Measurements from ENCODE around the gene ZNF74.
"Not testable (repeated sequence)": the region's sequence is repeated elsewhere in the genome, so short reads cannot be mapped to it uniquely, and the experiment has no call there.

The ZNF74 gene

GRCh38 chr22:20405291-20405930, 11.5 kb downstream of the ZNF74 start:
- TF ChIP-seq ZFX (IDR thresholded peaks at IDR 0.05; ENCODE audit: borderline replicate concordance): no peak
- no peak for TF ChIP-seq CTCF (IDR thresholded peaks at IDR 0.05)

GRCh38 chr22:20405931-20406685, 12.2 kb downstream of the ZNF74 start:
- no peak for TF ChIP-seq ZFX (IDR thresholded peaks at IDR 0.05; ENCODE audit: borderline replicate concordance)
- TF ChIP-seq CTCF (IDR thresholded peaks at IDR 0.05): no peak
- H3K27ac ChIP-seq: no peak overlapping the region

More at GRCh38 chr22:20405291-20405930, 11.5 kb downstream of the ZNF74 start:
- H3K27ac ChIP-seq: no peak overlapping the region

GRCh38 chr22:20406686-20407408, 12.9 kb downstream of the ZNF74 start:
- no peak overlapping the region for H3K27ac ChIP-seq
- no peak for TF ChIP-seq CTCF (IDR thresholded peaks at IDR 0.05)
- no peak for TF ChIP-seq ZFX (IDR thresholded peaks at IDR 0.05; ENCODE audit: borderline replicate concordance)

GRCh38 chr22:20407829-20408228, 13.9 kb downstream of the ZNF74 start:
- TF ChIP-seq ZFX (IDR thresholded peaks at IDR 0.05; ENCODE audit: borderline replicate concordance) (no peak), CTCF (IDR thresholded peaks at IDR 0.05) (no peak)
- no peak overlapping the region for H3K27ac ChIP-seq

- TF ChIP-seq ZFX (IDR thresholded peaks at IDR 0.05; ENCODE audit: borderline replicate concordance) (no peak), CTCF (IDR thresholded peaks at IDR 0.05) (no peak)
Observed at GRCh38 chr22:20408891-20409290, 14.9 kb downstream of the ZNF74 start.

GRCh38 chr22:20409385-20409784, 15.4 kb downstream of the ZNF74 start:
- H3K27ac ChIP-seq: not testable (repeated sequence)

More at GRCh38 chr22:20408891-20409290, 14.9 kb downstream of the ZNF74 start:
- no peak overlapping the region for H3K27ac ChIP-seq

GRCh38 chr22:20412474-20413216, 18.7 kb downstream of the ZNF74 start:
- H3K27ac ChIP-seq: no peak overlapping the region
- no peak for TF ChIP-seq CTCF (IDR thresholded peaks at IDR 0.05)
- no peak for TF ChIP-seq ZFX (IDR thresholded peaks at IDR 0.05; ENCODE audit: borderline replicate concordance)

Measured in 22Rv1 (cell line).